Kidney (tissue), 14 donors: ENCODE data around the gene PDSS1. TPM values are rescaled to one million over a fixed set of nuclear protein-coding genes. Genes with fewer than 3 reads are reported as not detected.
"Not testable (repeated sequence)": the region's sequence is repeated elsewhere in the genome, so short reads cannot be mapped to it uniquely, and the experiment has no call there.

Source experiments
- DNase-seq, 5 donors: peaks; one replicate each; pipeline ENCODE4 v3.0.0-alpha.2; 2013 to 2020
- FAIRE-seq: peaks from 2 replicates; lab custom pipeline; 2012; peaks lifted over from hg19 to GRCh38; lab: Jason Lieb, UNC
- H3K27ac ChIP-seq, 2 donors: one replicate each; pipeline ENCODE4 v1.7.0; 2013; ENCODE audit warnings: low read depth in 2 of 2, low read length in 2 of 2, inconsistent platforms in 1 of 2
- H3K27me3 ChIP-seq: one replicate; pipeline ENCODE4 v1.7.1; 2013; ENCODE audit warnings: low read length, inconsistent platforms; ENCODE audit not compliant: control insufficient read depth, insufficient read depth
- H3K36me3 ChIP-seq, 3 donors: one replicate each; pipeline versions ENCODE4 v1.7.0 to v1.7.1; 2013; ENCODE audit warnings: low read length in 3 of 3, control low read depth in 1 of 3, inconsistent platforms in 1 of 3; ENCODE audit not compliant: insufficient read depth in 3 of 3, control insufficient read depth in 2 of 3
- H3K4me1 ChIP-seq, 3 donors: one replicate each; pipeline versions ENCODE4 v1.7.0 to v1.7.1; 2013; ENCODE audit warnings: low read length in 3 of 3, inconsistent platforms in 1 of 3, low read depth in 1 of 3; ENCODE audit not compliant: control insufficient read depth in 2 of 3, insufficient read depth in 2 of 3
- H3K4me3 ChIP-seq, 3 donors: one replicate each; pipeline versions ENCODE4 v1.7.0 to v1.8.1; 2013; ENCODE audit warnings: low read length in 3 of 3, control low read depth in 1 of 3, inconsistent platforms in 1 of 3
- H3K9ac ChIP-seq, 3 donors: one replicate each; pipeline versions ENCODE4 v1.7.0 to v1.7.1; 2013; ENCODE audit warnings: low read length in 3 of 3, control low read depth in 1 of 3, inconsistent platforms in 1 of 3
- H3K9me3 ChIP-seq, 3 donors: one replicate each; pipeline versions ENCODE4 v1.7.0 to v1.7.1; 2013; ENCODE audit warnings: low read length in 3 of 3, control low read depth in 1 of 3, inconsistent platforms in 1 of 3; ENCODE audit not compliant: control insufficient read depth in 2 of 3, insufficient read depth in 1 of 3
- CTCF ChIP-seq: IDR thresholded peaks from 3 replicates; pipeline ENCODE4 v1.5.1; 2012; ENCODE audit warnings: mild to moderate bottlenecking, moderate library complexity, borderline replicate concordance; ENCODE audit not compliant: insufficient read depth; ENCODE audit errors: extremely low read depth
- intact Hi-C: fragments of 100-400 bp; cut with DNase I; formaldehyde crosslinking; loops from one replicate; pipeline ENCODE4 v1.11.1; 2022
- polyA plus RNA-seq: library from polyadenylated mRNA; stranded (reverse); fragments of 350-450 nt; fragmentation: Illumina TruSeq; extraction: RNeasy Lipid Tissue Mini Kit (QIAGEN cat#74804); gene quantifications from one replicate; pipeline ENCODE4 v1.2.3, GENCODE V29; 2014; ENCODE audit warnings: low read depth, low replicate concordance; ENCODE audit not compliant: insufficient read depth
- total RNA-seq: library from RNA; stranded (reverse); fragmentation: NEBNext Ultra II Directional; extraction: Animal tissue kit (Norgen Biotek cat#: 25700); gene quantifications from one replicate; pipeline ENCODE4 v1.2.1, GENCODE V29; 2021
- donor health status: control.
- donor health status: control.
- donor health status: control.
- donor health status: control.
- donor health status: control.
- donor health status: DM: yes; HTN: yes; CAD: no.
- donor health status: Normal renal cell carcinoma (clear cell type).

Gene PDSS1
- total and polyA plus RNA-seq, 2 donors from 2014 or later = 5.2 to 11.8 TPM

- Histone ChIP-seq H3K27me3 (no peaks in the 10 kb centered on the region), H3K27ac (no peak overlapping the region), H3K4me1 (no peaks in the 10 kb centered on the region), H3K4me3 (no peak overlapping the region), H3K9ac (no peak overlapping the region), H3K36me3 (no peaks in the 10 kb centered on the region), H3K9me3 (no peaks in the 10 kb centered on the region)
- intact Hi-C loops = no loop called here
- DNase-seq (no peak), FAIRE-seq (peak; percentile 68)
- TF ChIP-seq CTCF = no peak
Measured at GRCh38 chr10:26681076-26681475, 16.4 kb upstream of the PDSS1 start.

- H3K4me1 ChIP-seq, H3K27ac ChIP-seq, H3K4me3 ChIP-seq, H3K9me3 ChIP-seq, DNase-seq, H3K36me3 ChIP-seq, intact Hi-C loops, H3K9ac ChIP-seq, H3K27me3 ChIP-seq: not testable (repeated sequence)
- peak; percentile 32 for FAIRE-seq
Measured at GRCh38 chr10:26681971-26682370, 15.5 kb upstream of the PDSS1 start.

- H3K36me3 ChIP-seq = no peaks in the 10 kb centered on the region
- DNase-seq = no peak
- H3K27ac ChIP-seq = no peak overlapping the region
- FAIRE-seq = no peak
- H3K4me3 ChIP-seq = no peak overlapping the region
- intact Hi-C loops = no loop called here
- no peaks in the 10 kb centered on the region for H3K9me3 ChIP-seq
- H3K4me1 ChIP-seq = no peaks in the 10 kb centered on the region
- no peak for TF ChIP-seq CTCF
- H3K9ac ChIP-seq = no peak overlapping the region
- H3K27me3 ChIP-seq = no peaks in the 10 kb centered on the region
Measured at GRCh38 chr10:26682931-26683330, 14.6 kb upstream of the PDSS1 start.

- H3K27ac ChIP-seq, H3K4me3 ChIP-seq, intact Hi-C loops, H3K36me3 ChIP-seq, H3K9ac ChIP-seq, H3K4me1 ChIP-seq, H3K27me3 ChIP-seq, H3K9me3 ChIP-seq: not testable (repeated sequence)
- DNase-seq (peak in 2 of 5 donors; percentile 41 to 55), FAIRE-seq (peak; percentile 99)
- TF ChIP-seq CTCF = peak; percentile 37
Measured at GRCh38 chr10:26684667-26685264, 12.7 kb upstream of the PDSS1 start.
